ENCODE data around the gene RDX. TPM values are rescaled to one million over a fixed set of nuclear protein-coding genes. Genes with fewer than 3 reads are reported as not detected.
"Not testable (repeated sequence)": the region's sequence is repeated elsewhere in the genome, so short reads cannot be mapped to it uniquely, and the experiment has no call there.

The RDX gene
- total RNA-seq, 1 experiment from 2014 or later, result 76.8 TPM

DNA sequence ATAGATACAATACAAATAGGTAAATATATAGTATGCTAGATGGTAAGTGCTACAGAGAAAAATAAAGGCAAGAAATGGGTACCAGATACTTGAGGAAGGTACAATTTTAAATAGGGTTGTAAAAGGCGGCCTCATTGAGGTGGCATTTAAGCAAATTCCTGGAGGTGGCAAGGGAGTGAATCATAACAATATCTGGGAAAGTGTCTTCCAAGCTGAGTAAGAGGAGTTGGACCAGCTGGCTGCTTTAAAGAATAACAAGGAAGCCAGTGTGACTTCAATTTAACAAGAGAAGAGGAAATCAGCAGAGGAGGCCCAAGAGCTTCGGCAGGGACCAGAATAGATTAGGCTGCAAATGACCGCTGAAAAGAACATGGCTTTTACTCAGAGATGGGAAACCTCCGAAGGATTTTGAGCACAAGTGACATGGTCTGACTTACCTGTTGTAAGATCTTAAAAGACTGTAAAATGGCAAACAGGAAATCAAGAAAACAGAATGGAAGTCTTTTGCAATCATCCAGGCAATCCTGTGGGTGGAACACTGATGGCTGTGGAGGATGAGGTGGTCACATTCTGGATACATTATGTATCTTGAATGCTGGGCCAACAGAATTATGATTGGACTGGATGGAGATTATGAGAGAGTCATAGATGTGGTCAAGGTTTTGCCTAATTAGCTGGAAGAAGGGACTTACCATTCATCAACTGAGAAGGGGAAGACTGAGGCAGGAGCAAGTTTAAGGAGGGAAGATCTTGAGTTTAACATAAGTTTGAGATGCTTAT, 77.2 kb downstream of the RDX start:
- no peak for DNase-seq
- no peak for TF ChIP-seq CTCF (IDR thresholded peaks at IDR 0.05; ENCODE audit: unreplicated experiment)
- Mint-ChIP-seq H3K9me3 (ENCODE audit: low read depth, unreplicated experiment) (no peaks in the 10 kb centered on the region), H3K4me3 (ENCODE audit: low read depth, unreplicated experiment) (no peak overlapping the region), H3K36me3 (ENCODE audit: insufficient read depth, unreplicated experiment) (peaks cover 10% of the 10 kb centered on the region), H3K4me1 (ENCODE audit: low read depth, unreplicated experiment) (no peaks in the 10 kb centered on the region), H3K27me3 (ENCODE audit: unreplicated experiment) (no peaks in the 10 kb centered on the region), H3K27ac (ENCODE audit: unreplicated experiment) (no peak overlapping the region)
- BruUV-seq (replicated peaks), result no TSS peak
- intact Hi-C loops (cut with micrococcal nuclease; ENCODE audit: unreplicated experiment), result no loop called here
- CTCF ChIA-PET, result no interaction called here

DNA sequence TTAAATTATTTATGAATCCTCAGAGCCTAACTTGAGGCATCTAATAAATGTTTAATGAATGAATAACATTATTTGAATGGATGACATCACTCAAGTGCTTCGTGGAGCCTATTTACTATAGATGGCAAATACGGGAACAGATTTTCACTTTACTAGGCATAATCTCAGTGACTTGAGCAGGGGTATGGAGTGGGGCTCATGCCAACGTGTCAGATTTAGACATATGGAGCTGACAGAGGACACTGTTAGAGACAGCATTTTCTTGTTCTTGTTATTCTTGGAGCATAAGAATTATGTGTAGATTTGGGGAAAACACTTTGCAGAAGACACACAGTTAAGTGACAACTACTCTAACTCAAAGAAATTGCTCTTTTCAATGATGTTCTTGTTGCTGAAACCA, 78.5 kb downstream of the RDX start:
- no peak overlapping the region for H3K4me3 Mint-ChIP-seq (ENCODE audit: low read depth, unreplicated experiment)
- BruUV-seq (replicated peaks), result no TSS peak

DNA sequence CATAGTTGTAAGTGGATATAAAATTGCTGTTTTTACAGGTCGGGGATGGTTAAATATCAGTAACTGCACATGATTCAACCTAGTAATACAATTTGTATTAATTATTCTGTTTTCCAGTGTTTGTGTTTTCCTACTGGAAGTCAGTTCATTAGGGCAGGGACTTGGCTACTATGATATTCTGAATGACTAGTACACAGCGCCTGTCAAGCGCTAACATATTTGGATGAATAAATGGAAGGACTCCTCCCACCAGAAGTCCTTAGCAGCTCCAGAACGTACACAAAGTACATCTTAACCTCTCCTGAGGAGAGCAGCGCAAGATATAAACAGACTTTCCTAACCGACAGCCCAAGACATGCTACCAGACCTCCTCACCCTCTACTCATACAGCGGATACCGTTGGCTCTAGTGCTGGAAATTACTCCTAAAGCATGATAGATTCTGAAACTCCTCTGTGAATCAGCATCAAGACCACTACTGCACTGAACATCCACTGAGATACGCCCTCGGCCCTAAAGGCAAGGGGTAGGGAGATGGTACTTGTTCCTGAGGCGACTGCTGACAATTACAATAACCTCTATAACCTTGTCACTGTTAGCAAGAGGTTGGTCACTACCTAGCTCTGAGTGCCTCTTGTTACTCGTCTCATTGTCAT, 79.1 kb downstream of the RDX start:
- CTCF ChIA-PET, result no interaction called here
- no peaks in the 10 kb centered on the region for H3K4me1 Mint-ChIP-seq (ENCODE audit: low read depth, unreplicated experiment)
- H3K9me3 Mint-ChIP-seq (ENCODE audit: low read depth, unreplicated experiment), result no peaks in the 10 kb centered on the region
- DNase-seq, result no peak
- intact Hi-C loops (cut with micrococcal nuclease; ENCODE audit: unreplicated experiment), result no loop called here
- H3K36me3 Mint-ChIP-seq (ENCODE audit: insufficient read depth, unreplicated experiment), result peaks cover 10% of the 10 kb centered on the region
- no peaks in the 10 kb centered on the region for H3K27me3 Mint-ChIP-seq (ENCODE audit: unreplicated experiment)
- no peak overlapping the region for H3K27ac Mint-ChIP-seq (ENCODE audit: unreplicated experiment)
- BruUV-seq (replicated peaks), result no TSS peak
- H3K4me3 Mint-ChIP-seq (ENCODE audit: low read depth, unreplicated experiment), result no peak overlapping the region
- no peak for TF ChIP-seq CTCF (IDR thresholded peaks at IDR 0.05; ENCODE audit: unreplicated experiment)

More for the DNA sequence above, 78.5 kb downstream of the RDX start:
- H3K27me3 Mint-ChIP-seq (ENCODE audit: unreplicated experiment), result no peaks in the 10 kb centered on the region
- H3K4me1 Mint-ChIP-seq (ENCODE audit: low read depth, unreplicated experiment), result no peaks in the 10 kb centered on the region
- H3K36me3 Mint-ChIP-seq (ENCODE audit: insufficient read depth, unreplicated experiment), result peaks cover 10% of the 10 kb centered on the region
- intact Hi-C loops (cut with micrococcal nuclease; ENCODE audit: unreplicated experiment), result no loop called here
- CTCF ChIA-PET, result no interaction called here
- DNase-seq, result no peak
- TF ChIP-seq CTCF (IDR thresholded peaks at IDR 0.05; ENCODE audit: unreplicated experiment), result no peak
- no peaks in the 10 kb centered on the region for H3K9me3 Mint-ChIP-seq (ENCODE audit: low read depth, unreplicated experiment)
- H3K27ac Mint-ChIP-seq (ENCODE audit: unreplicated experiment), result no peak overlapping the region

- intact Hi-C loops (cut with micrococcal nuclease; ENCODE audit: unreplicated experiment); H3K9me3 Mint-ChIP-seq (ENCODE audit: low read depth, unreplicated experiment); BruUV-seq (replicated peaks); H3K4me1 Mint-ChIP-seq (ENCODE audit: low read depth, unreplicated experiment); H3K27ac Mint-ChIP-seq (ENCODE audit: unreplicated experiment); H3K27me3 Mint-ChIP-seq (ENCODE audit: unreplicated experiment); DNase-seq; H3K36me3 Mint-ChIP-seq (ENCODE audit: insufficient read depth, unreplicated experiment): not testable (repeated sequence)
- peak overlapping the region; percentile 65 for H3K4me3 Mint-ChIP-seq (ENCODE audit: low read depth, unreplicated experiment)
- CTCF ChIA-PET, result interaction anchor here (1.0 kb wide), 1 partner anchor 157 kb away, joined by 5 read pairs; no protein-coding TSS in a partner anchor
Measured at GRCh38 chr11:110209313-110209694, 87.1 kb downstream of the RDX start.

DNA sequence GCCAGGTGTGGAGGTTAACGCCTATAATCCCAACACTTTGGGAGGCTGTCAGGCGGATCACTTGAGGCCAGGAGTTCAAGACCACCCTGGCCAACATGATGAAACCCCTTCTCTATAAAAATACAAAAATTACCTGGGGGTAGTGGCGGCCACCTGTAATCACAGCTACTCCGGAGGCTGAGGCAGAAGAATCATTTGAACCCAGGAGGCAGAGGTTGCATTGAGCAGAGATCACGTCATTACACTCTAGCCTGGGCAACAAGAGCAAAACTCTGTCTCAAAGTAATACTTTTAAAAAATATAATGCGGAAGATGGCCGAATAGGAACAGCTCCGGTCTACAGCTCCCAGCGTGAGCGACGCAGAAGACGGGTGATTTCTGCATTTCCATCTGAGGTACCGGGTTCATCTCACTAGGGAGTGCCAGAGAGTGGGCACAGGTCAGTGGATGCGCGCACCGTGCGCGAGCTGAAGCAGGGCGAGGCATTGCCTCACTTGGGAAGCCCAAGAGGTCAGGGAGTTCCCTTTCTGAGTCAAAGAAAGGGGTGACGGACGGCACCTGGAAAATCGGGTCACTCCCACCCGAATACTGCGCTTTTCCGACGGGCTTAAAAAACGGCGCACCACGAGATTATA, 87.6 kb downstream of the RDX start:
- H3K36me3 Mint-ChIP-seq (ENCODE audit: insufficient read depth, unreplicated experiment); DNase-seq; intact Hi-C loops (cut with micrococcal nuclease; ENCODE audit: unreplicated experiment); H3K27me3 Mint-ChIP-seq (ENCODE audit: unreplicated experiment); BruUV-seq (replicated peaks); H3K4me1 Mint-ChIP-seq (ENCODE audit: low read depth, unreplicated experiment); H3K9me3 Mint-ChIP-seq (ENCODE audit: low read depth, unreplicated experiment); H3K27ac Mint-ChIP-seq (ENCODE audit: unreplicated experiment): not testable (repeated sequence)
- CTCF ChIA-PET, result interaction anchor here (1.0 kb wide), 1 partner anchor 158 kb away, joined by 5 read pairs; no protein-coding TSS in a partner anchor
- peak overlapping the region; percentile 65 for H3K4me3 Mint-ChIP-seq (ENCODE audit: low read depth, unreplicated experiment)
